ENCODE measurements around the gene RAB3GAP2.
A peak's percentile ranks its signal among the peaks of the same experiment; 100 is the strongest.
"Not testable (repeated sequence)": the region's sequence is repeated elsewhere in the genome, so short reads cannot be mapped to it uniquely, and the experiment has no call there.

The RAB3GAP2 gene

GRCh38 chr1:220272047-220272840 lies at the start of gene RAB3GAP2:
Gene RAB3GAP2 (minus strand): TSS chr1:220272453. CDS start chr1:220272337, 116 bp downstream.
- peak; percentile 92 for DNase-seq

- no peak for DNase-seq
Measured at GRCh38 chr1:220321758-220322157, 49.5 kb upstream of the RAB3GAP2 start.

- no peak for DNase-seq
Measured at GRCh38 chr1:220320709-220321108, 48.5 kb upstream of the RAB3GAP2 start.

- DNase-seq: no peak
Measured at GRCh38 chr1:220318673-220319072, 46.4 kb upstream of the RAB3GAP2 start.

GRCh38 chr1:220317161-220317560 lies 44.9 kb upstream of the RAB3GAP2 start:
- no peak for DNase-seq

GRCh38 chr1:220316305-220316704 lies 44.1 kb upstream of the RAB3GAP2 start:
- no peak for DNase-seq

- DNase-seq: no peak
Measured at GRCh38 chr1:220315070-220315839, 43.0 kb upstream of the RAB3GAP2 start.

GRCh38 chr1:220313576-220313975 lies 41.3 kb upstream of the RAB3GAP2 start:
- DNase-seq: no peak

GRCh38 chr1:220310147-220310546 lies 37.9 kb upstream of the RAB3GAP2 start:
- not testable (repeated sequence) for DNase-seq

GRCh38 chr1:220307607-220308006 lies 35.4 kb upstream of the RAB3GAP2 start:
- peak; percentile 14 for DNase-seq

- no peak for DNase-seq
Measured at GRCh38 chr1:220306339-220306738, 34.1 kb upstream of the RAB3GAP2 start.

GRCh38 chr1:220303871-220304270 lies 31.6 kb upstream of the RAB3GAP2 start:
- peak; percentile 21 for DNase-seq

- no peak for DNase-seq
Measured at GRCh38 chr1:220301630-220302029, 29.4 kb upstream of the RAB3GAP2 start.

- peak; percentile 88 for DNase-seq
Measured at GRCh38 chr1:220300442-220301121, 28.3 kb upstream of the RAB3GAP2 start.

GRCh38 chr1:220299337-220299736 lies 27.1 kb upstream of the RAB3GAP2 start:
- no peak for DNase-seq

- no peak for DNase-seq
Measured at GRCh38 chr1:220298470-220299205, 26.4 kb upstream of the RAB3GAP2 start.

GRCh38 chr1:220296981-220297380 lies 24.7 kb upstream of the RAB3GAP2 start:
- peak; percentile 50 for DNase-seq

GRCh38 chr1:220294846-220295301 lies 22.6 kb upstream of the RAB3GAP2 start:
- peak; percentile 80 for DNase-seq

- no peak for DNase-seq
Measured at GRCh38 chr1:220291580-220291979, 19.3 kb upstream of the RAB3GAP2 start.

GRCh38 chr1:220290140-220290761 lies 18.0 kb upstream of the RAB3GAP2 start:
- DNase-seq: no peak

- DNase-seq: no peak
Measured at GRCh38 chr1:220287129-220287528, 14.9 kb upstream of the RAB3GAP2 start.

- no peak for DNase-seq
Measured at GRCh38 chr1:220283625-220284024, 11.4 kb upstream of the RAB3GAP2 start.

All from fibroblast of skin of right quadriceps (primary cell).